Muscle layer of colon (tissue), 2 donors: Measurements from ENCODE around the gene C11orf42.

Experiments
- H3K27ac ChIP-seq: one replicate; pipeline ENCODE4 v1.7.0; 2013; ENCODE audit warnings: low read depth, mild to moderate bottlenecking, low read length, moderate library complexity
- H3K27me3 ChIP-seq, 2 donors: one replicate each; pipeline ENCODE4 v1.7.0; 2013; ENCODE audit warnings: low read length in 2 of 2, mild to moderate bottlenecking in 2 of 2; ENCODE audit not compliant: insufficient read depth in 2 of 2, control insufficient read depth in 1 of 2
- H3K36me3 ChIP-seq: one replicate; pipeline ENCODE4 v1.7.0; 2013; ENCODE audit warnings: mild to moderate bottlenecking, low read length; ENCODE audit not compliant: insufficient read depth
- H3K4me1 ChIP-seq: one replicate; pipeline ENCODE4 v1.7.0; 2013; ENCODE audit warnings: mild to moderate bottlenecking, low read length; ENCODE audit not compliant: insufficient read depth
- H3K4me3 ChIP-seq, 2 donors: one replicate each; pipeline ENCODE4 v1.7.0; 2013; ENCODE audit warnings: low read length in 2 of 2, low read depth in 1 of 2, mild to moderate bottlenecking in 1 of 2, moderate library complexity in 1 of 2
- H3K9ac ChIP-seq: one replicate; pipeline ENCODE4 v1.7.0; 2013; ENCODE audit warnings: low read length
- H3K9me3 ChIP-seq: one replicate; pipeline ENCODE4 v1.7.0; 2013; ENCODE audit warnings: mild to moderate bottlenecking, low read length
- donor health status: abdominal sarcoma.
- donor health status: Adenocarcinoma of cecum.

The C11orf42 gene, protein sequence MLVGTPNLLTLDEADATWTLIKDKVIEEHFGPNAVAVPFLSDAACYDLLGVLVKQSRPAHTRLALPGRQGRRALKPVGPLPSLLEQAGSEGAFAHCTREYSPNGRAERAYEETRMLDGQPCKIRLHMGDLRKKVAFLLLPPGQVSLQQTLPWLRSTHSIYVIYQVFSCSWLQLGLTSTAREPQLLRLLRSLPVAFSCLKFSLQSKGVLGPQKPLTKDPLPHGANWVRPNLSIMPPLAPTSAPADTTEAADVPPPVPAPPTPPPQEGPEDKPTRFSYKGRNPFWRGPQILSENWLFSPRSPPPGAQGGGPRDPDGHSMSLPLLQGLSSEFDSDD

DNA sequence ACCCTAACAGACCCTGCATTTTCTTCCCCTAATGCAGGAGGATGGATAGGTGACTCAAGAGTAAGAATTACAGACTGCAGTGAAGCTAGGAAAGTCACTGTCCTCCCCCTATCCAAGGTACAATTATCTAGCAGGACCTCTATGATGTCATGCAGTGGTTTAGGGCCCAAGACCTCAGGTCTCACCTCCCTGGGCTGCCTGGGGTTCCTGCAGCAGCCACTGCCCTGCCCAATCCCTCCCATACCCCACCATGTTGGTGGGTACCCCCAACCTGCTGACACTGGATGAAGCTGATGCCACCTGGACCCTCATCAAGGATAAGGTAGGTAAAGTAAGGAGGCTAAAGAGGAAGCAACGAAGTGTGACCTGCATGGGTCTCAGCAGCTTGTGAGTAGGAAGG lies at the start of gene C11orf42:
C11orf42 (plus strand) TSS at position 192 of the 400 bp plus-strand sequence; CDS start at position 251, 59 bp downstream.
- no peaks in the 10 kb centered on the region for H3K9me3 ChIP-seq

DNA sequence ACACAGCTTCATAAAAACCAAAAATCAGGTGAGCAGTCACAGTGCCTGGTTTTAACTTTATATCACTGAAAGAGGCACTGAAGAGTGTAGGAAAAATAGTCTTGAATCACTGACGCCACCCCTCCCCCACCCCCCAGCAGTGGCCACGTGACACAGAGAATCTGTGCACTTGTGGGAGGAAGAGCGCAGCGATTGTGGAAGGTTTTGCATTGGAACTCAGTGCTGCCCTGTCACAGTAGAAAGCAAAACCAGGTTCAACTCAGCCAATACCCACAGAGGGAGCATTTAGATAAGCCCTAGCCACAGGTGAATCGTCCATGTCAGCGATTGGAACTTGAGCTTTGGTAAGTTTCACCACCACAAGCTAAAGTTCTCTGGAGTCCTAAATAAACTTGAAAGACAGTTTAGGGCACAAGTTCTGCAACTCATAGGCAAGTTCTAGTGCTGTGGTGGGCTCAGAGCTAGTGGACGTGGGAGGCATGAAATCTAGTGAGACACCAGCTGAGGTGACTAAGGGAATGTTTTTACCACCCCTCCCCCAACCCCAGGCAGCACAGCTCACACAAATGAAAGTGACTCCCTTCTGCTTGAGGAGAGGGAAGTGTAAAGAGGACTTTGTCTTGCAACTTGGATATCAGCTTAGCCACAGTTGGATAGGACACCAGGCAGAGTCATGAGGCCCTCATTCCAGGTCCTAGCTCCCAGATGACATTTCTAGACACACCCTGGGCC lies 48.6 kb upstream of the C11orf42 start:
- Histone ChIP-seq H3K36me3 (no peaks in the 10 kb centered on the region), H3K4me1 (no peaks in the 10 kb centered on the region), H3K4me3 (no peak overlapping the region), H3K27ac (no peak overlapping the region), H3K27me3 (no peaks in the 10 kb centered on the region), H3K9ac (no peak overlapping the region), H3K9me3 (no peaks in the 10 kb centered on the region)

More for the DNA sequence above, at the start of gene C11orf42:
- no peak within 1 kb of the TSS for H3K9ac ChIP-seq
- peaks cover 10% of the 10 kb centered on the region for H3K4me1 ChIP-seq
- no peaks in the 10 kb centered on the region for H3K27me3 ChIP-seq
- peaks cover 18% of the 10 kb centered on the region for H3K36me3 ChIP-seq
- no peak within 1 kb of the TSS for H3K4me3 ChIP-seq
- peak within 1 kb of the TSS; percentile 44 for H3K27ac ChIP-seq

DNA sequence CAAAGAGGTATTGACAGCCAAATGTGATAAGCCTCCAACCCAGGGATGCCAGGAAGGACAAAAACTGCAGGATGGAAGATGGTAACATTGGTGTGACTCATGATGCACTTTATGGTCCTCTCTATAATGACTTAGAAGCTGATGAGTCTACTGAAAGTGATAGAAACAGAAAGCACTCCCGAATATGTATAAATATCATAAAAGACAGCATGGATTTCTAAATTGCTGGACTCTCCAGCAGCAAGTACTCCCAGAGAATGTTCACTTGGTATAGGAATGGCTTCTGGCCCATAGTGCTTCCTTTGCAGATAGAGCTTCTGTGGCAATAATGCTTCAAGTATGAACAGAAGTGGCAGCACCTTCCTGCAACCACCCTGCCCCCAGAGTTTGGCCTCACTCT lies 35.1 kb upstream of the C11orf42 start, which contains the start of gene OR52B2:
OR52B2 (minus strand) TSS at position 101 of the 400 bp plus-strand sequence; CDS start at position 101, 0 bp downstream.
- H3K27me3 ChIP-seq, result no peaks in the 10 kb centered on the region
- H3K4me1 ChIP-seq, result no peaks in the 10 kb centered on the region
- no peak within 1 kb of the TSS for H3K9ac ChIP-seq
- no peaks in the 10 kb centered on the region for H3K9me3 ChIP-seq
- no peak within 1 kb of the TSS for H3K27ac ChIP-seq
- no peaks in the 10 kb centered on the region for H3K36me3 ChIP-seq
- H3K4me3 ChIP-seq, result no peak within 1 kb of the TSS

DNA sequence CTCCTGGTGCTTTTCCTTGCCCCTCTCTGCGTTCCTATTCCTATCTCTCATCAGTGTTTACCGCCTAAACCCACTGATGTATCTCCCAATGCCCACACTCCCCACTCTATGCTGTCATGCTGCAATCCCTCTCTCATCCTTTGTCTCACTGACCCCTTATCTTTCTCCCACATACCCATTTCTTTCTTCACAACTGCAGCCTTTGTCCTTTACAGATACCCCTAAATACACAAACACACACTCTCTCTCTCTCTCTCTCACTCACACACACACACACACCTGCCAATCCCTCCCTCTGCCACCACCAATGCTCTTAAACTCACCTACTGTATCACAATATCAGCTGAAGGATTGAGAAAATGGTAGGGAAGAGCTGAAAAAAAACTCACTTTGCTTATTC lies 29.9 kb upstream of the C11orf42 start:
- no peaks in the 10 kb centered on the region for H3K9me3 ChIP-seq
- no peak overlapping the region for H3K9ac ChIP-seq
- no peak overlapping the region for H3K4me3 ChIP-seq
- H3K4me1 ChIP-seq, result no peaks in the 10 kb centered on the region
- H3K27me3 ChIP-seq, result no peaks in the 10 kb centered on the region
- H3K27ac ChIP-seq, result no peak overlapping the region
- no peaks in the 10 kb centered on the region for H3K36me3 ChIP-seq

DNA sequence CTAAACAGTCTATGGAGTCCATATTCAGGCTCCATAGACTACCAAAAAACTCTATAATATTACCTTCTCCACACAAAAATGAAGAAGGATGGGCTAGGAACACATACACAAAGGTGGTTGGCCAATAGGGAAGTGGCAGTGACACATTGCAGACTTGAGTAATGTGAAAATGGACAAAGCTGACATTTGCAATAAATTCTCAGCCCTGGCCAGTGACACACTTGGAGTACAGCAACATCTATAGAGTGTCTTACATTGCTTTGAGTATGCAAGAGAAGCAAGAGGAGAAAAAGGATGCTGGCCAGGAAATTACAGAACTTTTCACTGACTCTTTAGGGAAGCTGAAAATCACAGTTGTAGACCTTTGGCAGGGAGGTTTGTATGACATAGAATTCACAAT lies 13.6 kb upstream of the C11orf42 start:
- Histone ChIP-seq H3K9me3 (no peaks in the 10 kb centered on the region), H3K9ac (no peak overlapping the region), H3K27ac (no peak overlapping the region), H3K4me1 (no peaks in the 10 kb centered on the region), H3K27me3 (no peaks in the 10 kb centered on the region), H3K4me3 (no peak overlapping the region), H3K36me3 (no peaks in the 10 kb centered on the region)

DNA sequence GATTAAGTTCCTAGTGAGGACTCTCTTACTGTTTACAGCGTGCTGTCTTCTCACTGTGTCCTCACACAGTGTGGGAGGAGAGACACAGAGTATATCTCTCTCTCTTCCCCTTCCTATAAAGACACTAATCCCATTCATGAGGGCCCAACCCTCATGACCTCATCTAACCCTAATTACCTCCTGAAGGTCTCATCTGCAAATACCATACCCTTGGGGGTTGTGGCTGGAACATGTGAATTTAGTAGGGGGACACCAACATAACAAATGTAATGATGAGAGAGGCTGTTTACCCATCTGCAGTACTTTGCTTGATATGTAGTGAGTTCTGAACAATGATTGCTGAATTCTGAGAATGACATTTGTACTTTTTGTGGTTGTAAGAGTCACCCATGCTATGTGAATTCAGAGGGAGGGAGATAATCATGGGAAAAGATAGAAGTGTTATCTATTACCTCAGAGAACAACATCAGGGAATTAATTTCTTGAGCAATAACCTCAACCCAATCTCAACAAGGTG lies 11.2 kb upstream of the C11orf42 start:
- Histone ChIP-seq H3K36me3 (no peaks in the 10 kb centered on the region), H3K27me3 (no peaks in the 10 kb centered on the region), H3K4me3 (no peak overlapping the region), H3K27ac (no peak overlapping the region), H3K9me3 (no peaks in the 10 kb centered on the region), H3K9ac (no peak overlapping the region), H3K4me1 (no peaks in the 10 kb centered on the region)

DNA sequence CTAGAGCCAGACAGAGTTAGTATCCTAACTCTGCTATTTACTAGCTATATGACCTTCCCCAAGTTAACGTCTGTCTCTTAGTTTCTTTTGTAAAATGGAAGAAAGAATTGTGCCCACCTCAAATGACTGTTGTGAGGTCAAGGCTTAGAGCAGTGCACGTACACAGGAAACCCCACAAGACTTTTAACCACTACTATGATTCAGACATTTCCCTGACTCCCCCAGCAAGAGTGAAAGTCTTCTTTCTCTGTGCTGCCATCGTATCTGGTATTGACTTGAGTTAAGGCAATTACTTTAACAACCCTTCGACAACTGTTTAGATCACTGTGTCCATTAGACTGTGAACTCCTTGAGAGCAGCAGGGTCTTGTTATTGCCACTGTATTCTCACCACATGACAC lies 9.0 kb upstream of the C11orf42 start:
- Histone ChIP-seq H3K4me3 (no peak overlapping the region), H3K27me3 (no peaks in the 10 kb centered on the region)

DNA sequence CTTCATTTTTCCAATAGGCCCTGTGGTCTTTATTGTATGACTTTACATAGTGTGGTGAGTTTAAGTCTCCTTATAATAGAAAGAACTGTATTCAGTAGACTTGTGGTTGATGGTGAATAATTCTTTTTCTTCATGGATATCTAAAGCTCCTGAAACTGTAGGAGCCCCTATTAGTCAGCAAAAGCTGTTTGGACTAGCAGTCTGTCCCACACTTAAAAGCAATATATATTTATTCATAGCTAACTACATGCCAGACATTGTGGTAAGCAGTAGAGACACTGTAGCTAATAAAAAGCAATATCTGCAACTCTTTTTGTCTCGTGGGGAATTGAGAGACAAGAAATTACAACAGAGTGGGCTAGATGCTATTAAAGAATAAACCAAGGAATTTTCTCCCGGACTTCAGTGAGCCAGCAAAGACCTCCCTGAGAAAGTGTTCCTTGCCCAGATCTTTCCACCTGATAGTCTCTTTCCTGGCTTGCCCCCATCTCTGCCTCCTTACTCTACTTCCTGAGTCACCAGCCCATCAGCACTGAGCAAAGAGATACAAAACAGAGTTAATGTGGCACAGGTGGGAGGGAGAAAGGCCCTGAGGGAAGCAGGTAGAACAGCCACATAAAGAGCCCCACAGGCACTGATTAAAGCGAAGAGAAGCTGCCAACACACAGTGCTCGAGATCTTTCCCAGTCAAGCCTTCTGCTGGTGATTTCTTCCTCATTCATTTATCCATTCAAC lies 7.7 kb upstream of the C11orf42 start:
- no peak overlapping the region for H3K27ac ChIP-seq
- no peak overlapping the region for H3K9ac ChIP-seq
- H3K27me3 ChIP-seq, result no peaks in the 10 kb centered on the region
- no peaks in the 10 kb centered on the region for H3K36me3 ChIP-seq
- no peaks in the 10 kb centered on the region for H3K9me3 ChIP-seq
- no peaks in the 10 kb centered on the region for H3K4me1 ChIP-seq
- H3K4me3 ChIP-seq, result no peak overlapping the region

More for the DNA sequence above, 9.0 kb upstream of the C11orf42 start:
- no peak overlapping the region for H3K27ac ChIP-seq
- H3K36me3 ChIP-seq, result no peaks in the 10 kb centered on the region
- H3K9me3 ChIP-seq, result no peaks in the 10 kb centered on the region
- H3K4me1 ChIP-seq, result no peaks in the 10 kb centered on the region
- no peak overlapping the region for H3K9ac ChIP-seq

DNA sequence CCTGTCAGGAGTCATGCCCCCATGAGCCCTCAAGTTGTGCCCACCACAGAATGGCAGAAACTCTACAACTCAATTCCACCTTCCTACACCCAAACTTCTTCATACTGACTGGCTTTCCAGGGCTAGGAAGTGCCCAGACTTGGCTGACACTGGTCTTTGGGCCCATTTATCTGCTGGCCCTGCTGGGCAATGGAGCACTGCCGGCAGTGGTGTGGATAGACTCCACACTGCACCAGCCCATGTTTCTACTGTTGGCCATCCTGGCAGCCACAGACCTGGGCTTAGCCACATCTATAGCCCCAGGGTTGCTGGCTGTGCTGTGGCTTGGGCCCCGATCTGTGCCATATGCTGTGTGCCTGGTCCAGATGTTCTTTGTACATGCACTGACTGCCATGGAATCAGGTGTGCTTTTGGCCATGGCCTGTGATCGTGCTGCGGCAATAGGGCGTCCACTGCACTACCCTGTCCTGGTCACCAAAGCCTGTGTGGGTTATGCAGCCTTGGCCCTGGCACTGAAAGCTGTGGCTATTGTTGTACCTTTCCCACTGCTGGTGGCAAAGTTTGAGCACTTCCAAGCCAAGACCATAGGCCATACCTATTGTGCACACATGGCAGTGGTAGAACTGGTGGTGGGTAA lies 6.1 kb upstream of the C11orf42 start, which contains the start of gene OR52W1:
OR52W1 (plus strand) TSS at position 51 of the 637 bp plus-strand sequence; CDS start at position 51, 0 bp downstream.
- no peak within 1 kb of the TSS for H3K9ac ChIP-seq
- H3K9me3 ChIP-seq, result no peaks in the 10 kb centered on the region
- H3K4me3 ChIP-seq, result no peak within 1 kb of the TSS
- no peaks in the 10 kb centered on the region for H3K27me3 ChIP-seq
- no peak within 1 kb of the TSS for H3K27ac ChIP-seq
- H3K36me3 ChIP-seq, result no peaks in the 10 kb centered on the region
- H3K4me1 ChIP-seq, result no peaks in the 10 kb centered on the region

DNA sequence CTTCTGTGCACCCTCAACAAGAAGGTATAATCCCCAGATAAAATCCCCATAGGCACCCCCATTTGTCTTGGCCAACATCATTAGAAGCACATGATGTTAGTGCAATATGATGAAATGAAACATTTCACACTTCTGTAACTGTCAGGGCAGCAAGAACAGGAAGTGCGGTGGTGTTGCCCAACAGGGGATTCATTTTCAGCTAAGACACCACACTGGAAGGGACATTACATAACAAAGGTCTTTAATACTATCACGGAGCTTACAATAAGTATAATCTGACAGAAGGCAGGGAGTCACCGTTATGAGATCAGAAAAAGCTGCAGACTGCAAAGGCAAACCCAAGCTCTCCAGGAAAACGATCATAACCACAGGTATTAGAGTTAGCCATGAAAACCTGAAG lies 4.4 kb upstream of the C11orf42 start:
- no peak overlapping the region for H3K4me3 ChIP-seq
- no peak overlapping the region for H3K9ac ChIP-seq
- no peak overlapping the region for H3K27ac ChIP-seq
- no peaks in the 10 kb centered on the region for H3K9me3 ChIP-seq
- no peaks in the 10 kb centered on the region for H3K27me3 ChIP-seq
- H3K4me1 ChIP-seq, result no peaks in the 10 kb centered on the region
- H3K36me3 ChIP-seq, result peaks cover 7% of the 10 kb centered on the region

DNA sequence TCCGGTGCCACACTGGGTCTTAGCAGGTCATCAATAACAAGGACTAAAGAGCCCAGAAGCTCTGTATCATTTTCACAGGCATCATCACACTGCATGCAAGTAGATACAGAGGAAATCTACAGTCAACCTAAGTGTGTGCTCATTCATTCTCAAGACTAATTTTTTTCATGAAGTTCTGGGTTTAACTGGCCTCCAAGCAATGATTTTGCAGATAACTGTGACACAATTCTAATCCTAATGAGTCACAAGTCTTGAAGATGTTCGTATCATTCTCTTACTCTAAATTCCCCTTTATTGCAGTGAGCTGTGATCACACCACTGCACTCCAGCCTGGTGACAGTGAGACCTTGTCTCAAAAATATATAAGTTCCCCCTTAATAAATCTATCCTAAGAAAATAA lies 3.9 kb upstream of the C11orf42 start:
- no peak overlapping the region for H3K9ac ChIP-seq
- no peaks in the 10 kb centered on the region for H3K27me3 ChIP-seq
- H3K27ac ChIP-seq, result no peak overlapping the region
- peaks cover 7% of the 10 kb centered on the region for H3K36me3 ChIP-seq
- H3K4me1 ChIP-seq, result peaks cover 4% of the 10 kb centered on the region
- H3K4me3 ChIP-seq, result no peak overlapping the region
- no peaks in the 10 kb centered on the region for H3K9me3 ChIP-seq
